ENCODE data around the gene UNC13C.

- TF ChIP-seq CTCF (IDR thresholded peaks at IDR 0.05) (no peak), POLR2A (IDR thresholded peaks at IDR 0.05) (no peak), POLR2AphosphoS5 (IDR thresholded peaks at IDR 0.05; ENCODE audit: insufficient read depth in 1 of 2, low read depth in 1 of 2) (no peak)
Measured at GRCh38 chr15:54659646-54660045, 681.4 kb downstream of the UNC13C start.

All from vagina (tissue), 2 donors.